Hematopoietic multipotent progenitor cell treated with erythropoietin and hydrocortisone succinate and interleukin-3 and kit ligand, for 8 days (in vitro differentiated cells): ENCODE measurements around the gene HES6.

Experiments
- DNase-seq: peaks from one replicate; pipeline ENCODE4 v3.0.0-alpha.2; 2015

The HES6 gene

DNA sequence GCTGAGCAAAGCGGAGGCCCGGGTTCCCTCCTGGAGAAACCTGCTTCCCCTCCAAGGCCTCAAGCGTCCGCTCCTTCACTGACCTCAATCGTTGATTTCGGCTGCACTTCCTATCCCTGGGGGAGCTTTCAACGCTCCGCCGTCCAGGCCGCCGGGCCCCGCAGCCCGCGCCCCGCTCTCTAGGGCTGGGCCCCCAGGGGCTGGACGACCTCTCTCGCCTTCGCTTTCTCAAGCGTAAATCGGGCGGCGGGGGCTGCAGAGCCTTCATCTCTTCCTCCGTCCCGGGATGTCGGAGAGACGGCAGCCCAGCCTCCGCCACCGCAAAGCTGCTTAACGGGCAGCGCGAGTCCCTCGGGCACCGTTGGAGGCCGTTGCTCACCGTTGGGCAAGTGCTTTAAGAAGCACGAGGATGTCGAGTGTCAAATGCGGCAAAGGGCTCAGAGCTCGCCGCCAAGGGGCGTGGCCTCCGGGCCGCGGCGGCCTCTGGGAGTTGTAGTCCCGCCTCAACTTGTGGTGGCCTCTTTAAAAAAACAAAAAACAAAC, 8.5 kb downstream of the HES6 start:
- peak; percentile 86 for DNase-seq

- no peak for DNase-seq
These were observed 9.1 kb downstream of the HES6 start for GRCh38 chr2:238230699-238231098.

- DNase-seq: no peak
These were observed 11.1 kb downstream of the HES6 start for GRCh38 chr2:238228700-238229099.

DNA sequence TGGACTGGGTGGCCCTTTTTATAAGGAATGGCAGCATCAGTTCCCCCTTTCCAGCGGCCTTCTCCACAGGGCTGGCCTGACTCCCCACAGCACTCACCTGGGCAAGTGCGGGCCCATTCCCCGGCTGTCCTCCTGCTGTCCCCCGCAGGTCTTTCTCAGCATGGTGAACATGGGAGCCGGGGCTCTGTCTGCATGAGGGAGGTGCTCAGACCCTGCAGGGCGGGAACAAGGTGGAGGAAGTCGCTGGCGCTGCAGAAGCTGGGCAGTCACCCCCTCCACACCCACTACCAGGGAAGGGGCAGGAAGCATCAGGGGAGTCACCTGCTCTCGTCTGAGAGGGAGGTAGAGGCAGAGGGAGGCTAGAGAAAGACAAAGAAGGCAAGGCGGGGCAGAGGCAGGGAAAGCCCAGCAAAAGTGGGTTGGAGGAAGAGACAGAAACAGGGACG, 12.2 kb downstream of the HES6 start:
- no peak for DNase-seq

DNA sequence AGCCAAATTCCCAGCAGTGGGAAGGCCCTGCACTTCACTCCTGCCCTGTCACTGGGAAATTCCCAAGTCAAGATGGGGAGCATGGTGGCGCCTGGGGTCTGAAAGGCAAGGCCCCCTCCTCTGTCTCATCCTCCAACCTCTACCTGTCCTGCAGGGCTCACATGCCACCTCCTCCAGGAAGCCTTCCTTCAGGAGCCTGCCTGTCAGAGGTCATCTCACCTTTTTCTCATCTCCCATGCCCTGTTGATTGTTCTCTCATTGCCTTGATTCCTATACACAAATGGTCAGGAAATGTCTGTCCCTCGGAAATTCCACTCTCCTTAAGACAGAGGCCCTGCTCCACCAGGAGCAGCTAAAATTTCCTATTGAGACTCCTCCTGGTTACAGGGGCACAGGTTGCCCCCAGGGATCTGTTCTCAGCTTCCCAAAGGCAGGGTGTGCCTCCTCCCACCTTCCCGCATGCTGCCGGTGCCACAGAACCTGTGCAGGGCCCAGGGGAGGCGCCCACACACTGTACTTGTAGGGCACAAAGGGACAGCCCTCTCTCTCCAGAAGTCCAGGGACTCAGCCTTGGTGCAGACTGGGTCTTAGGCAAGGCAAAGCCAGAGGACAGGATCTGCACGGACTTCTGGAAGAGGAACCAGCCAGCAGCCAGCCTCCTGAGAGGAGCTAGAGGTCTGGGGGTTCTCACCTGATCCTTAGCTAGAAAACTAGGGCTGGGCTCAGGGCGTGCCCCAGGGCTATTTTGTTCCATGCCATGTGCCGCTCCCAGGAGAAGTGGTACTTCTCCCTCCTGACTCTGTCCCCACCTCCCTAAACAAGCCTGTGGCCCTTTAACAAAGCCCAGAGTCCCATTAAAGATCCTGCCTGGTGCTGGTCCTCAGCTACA, 12.9 kb downstream of the HES6 start:
- no peak for DNase-seq

- DNase-seq: peak; percentile 72
These were observed 13.7 kb downstream of the HES6 start for GRCh38 chr2:238225911-238226697.

DNA sequence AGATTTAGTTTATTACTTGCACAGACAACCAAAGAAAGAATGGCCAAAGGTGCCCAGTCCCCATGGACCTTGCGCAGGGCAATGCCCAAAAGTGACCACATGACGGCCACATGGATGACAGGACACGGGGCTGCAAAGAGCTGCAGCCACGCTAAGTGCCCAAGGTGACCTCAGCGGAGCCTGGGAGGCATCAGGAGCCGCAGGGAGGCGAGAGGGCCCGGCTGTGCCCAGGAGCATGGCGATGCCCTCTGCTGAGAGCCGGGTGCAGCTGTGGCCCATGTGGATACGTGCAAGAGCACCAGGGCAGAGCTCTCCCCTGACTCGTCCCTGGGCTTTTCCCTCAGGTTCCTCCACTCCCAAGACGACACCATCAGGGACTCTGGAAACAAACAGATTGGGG, 14.7 kb downstream of the HES6 start:
- no peak for DNase-seq

- no peak for DNase-seq
These were observed 15.3 kb downstream of the HES6 start for GRCh38 chr2:238224356-238225035.

- DNase-seq: no peak
These were observed 18.8 kb downstream of the HES6 start for GRCh38 chr2:238220892-238221521.

DNA sequence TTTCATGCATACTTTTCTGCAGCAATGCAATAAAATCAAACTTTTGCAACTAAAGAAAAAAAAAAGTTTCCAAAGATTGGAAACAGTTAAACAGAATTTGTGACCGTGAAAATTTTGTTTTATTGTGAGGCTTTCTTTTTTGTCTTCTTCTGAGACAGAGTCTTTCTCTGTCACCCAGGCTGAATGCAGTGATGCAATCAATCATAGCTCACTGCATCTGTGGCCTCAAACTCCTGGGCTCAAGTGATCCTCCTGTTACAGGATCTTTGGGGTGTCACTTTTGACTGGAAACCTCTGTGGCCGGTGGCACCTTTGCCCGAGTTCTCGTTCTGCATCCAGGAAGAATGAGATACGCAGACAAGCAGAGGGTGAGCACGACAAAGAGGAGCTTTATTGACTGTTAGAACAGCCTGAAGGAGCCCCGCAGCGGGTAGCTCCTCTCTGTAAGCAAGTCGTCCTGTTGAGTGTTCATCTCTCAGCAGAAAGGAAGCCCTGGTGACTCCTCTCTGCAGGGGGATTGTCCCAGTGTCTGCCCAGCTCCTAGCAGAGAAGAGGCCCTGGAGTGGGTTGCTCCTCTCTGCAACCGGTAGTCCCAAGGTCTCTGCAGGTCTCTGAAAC, 19.5 kb downstream of the HES6 start:
- DNase-seq: no peak

GRCh38 chr2:238216651-238217184, 23.1 kb downstream of the HES6 start:
- DNase-seq: no peak

DNA sequence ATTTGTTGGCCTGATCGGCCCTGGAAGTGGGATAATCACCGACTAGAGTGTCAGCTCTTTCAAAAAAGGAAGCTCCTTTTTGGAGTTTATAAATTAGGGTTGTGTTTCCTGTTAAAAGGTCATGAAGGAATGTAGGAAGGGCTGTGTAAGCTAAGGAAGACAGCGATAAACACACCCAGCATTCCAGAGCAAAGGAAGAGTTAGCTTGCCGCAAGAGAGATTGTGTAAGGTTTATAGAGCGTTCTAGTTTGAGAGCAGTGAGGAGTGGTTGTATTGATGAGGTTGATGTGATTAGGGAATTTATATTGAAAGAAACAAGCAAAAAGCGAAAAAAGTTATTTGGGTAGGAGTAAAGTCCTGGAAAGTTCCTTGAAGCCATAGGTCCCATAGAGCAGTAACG, 32.8 kb downstream of the HES6 start:
- DNase-seq: no peak

DNA sequence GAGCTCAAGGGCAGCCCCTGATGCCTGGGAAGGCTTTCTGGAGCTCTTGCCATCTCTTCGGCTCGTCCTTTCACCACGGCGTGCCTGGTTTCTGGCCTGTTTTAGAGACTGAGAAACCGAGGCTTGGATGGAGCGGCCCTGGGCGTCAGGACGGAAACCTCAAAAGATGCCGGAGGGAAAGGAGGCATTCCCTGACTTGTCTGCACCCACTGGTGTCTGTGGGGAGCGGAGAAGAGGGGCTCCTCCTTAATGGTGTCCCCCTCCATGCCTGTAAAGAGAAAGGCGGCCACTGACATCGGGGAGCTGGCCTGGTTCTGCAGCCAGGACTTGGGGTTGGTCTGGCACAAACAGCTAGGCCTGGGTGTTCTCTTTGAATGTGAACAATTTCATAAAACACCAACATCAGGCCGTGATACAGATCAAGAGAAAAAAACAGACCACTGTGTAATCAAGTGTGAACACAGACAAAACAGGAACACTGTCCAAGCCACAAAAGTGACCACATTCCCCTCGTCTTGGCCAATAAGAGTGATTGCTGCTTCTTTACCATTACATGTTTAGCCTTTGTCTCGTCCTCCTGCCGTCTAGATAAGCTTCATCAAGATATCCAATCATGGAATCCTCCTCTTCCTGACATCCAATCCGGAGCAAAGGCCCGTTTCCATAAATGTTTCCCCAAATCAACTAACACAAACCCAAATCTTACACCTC, 35.7 kb downstream of the HES6 start:
- peak; percentile 92 for DNase-seq

- DNase-seq: peak; percentile 86
These were observed 36.5 kb downstream of the HES6 start, which contains the start of gene ILKAP for GRCh38 chr2:238203094-238203972. Gene ILKAP, minus strand, starts transcription at chr2:238203695. Its CDS starts 142 bp downstream, at chr2:238203553.

DNA sequence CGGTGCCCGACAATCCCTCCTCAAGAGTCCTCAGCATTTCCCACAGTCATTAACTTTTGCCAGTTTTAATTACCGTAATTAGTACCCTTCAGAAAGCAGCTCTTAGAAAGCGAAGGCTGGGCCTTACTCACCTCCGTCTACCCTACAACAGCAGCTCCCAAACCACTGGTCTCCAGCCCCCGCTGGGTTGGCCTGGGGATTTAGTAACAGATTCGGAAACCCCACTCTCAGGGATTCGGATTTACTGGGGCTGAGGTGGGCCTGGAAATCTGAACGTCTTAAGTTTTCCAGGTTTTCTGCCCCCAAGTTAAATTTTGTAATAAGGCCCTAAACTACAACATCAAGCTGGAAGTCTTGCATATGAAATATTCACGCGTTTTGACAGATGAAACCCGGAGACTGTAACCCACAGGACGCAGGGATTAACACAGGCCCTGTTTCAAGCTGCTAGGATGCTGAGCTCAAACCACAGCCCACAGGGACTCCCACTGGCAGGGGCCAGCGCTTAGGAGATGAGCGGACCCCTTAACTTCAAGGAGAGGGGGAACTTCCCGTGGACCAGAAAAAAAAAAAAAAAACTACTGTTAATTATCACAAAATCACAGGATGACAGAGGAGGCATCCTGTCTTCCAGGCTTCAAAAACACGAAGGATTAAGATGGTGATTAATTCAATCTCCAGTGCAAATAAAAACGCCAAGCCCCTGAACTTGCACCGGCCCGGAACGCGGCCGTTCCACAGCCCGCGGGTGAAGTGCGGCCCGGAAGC, 37.3 kb downstream of the HES6 start:
- no peak for DNase-seq

DNA sequence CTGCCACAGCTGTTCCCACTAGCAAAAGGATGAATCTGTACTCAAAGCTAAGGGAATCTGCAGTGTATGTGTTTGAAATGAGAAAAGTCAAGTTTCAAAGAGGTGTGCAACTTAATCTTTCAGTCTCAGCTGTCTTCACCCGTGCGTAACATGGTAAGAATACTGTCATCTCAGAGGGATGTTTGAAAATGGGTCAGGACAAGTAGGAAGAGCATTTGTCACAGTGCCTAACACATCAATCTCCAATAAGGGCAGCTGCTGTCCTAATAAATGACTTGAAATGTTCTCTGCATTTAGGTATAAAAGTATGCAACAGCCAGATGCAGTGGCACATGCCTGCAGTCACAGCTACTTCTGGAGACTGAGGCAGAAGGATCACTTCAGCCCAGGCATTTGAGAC, 49.4 kb downstream of the HES6 start:
- no peak for DNase-seq
